Glutamatergic neuron (in vitro differentiated cells): Measurements from ENCODE around the gene GPR155. TPM values are rescaled to one million over a fixed set of nuclear protein-coding genes. Genes with fewer than 3 reads are reported as not detected.
"Not testable (repeated sequence)": the region's sequence is repeated elsewhere in the genome, so short reads cannot be mapped to it uniquely, and the experiment has no call there.

Source experiments
- DNase-seq: peaks from one replicate; pipeline ENCODE4 v3.0.0; 2022
- H3K27ac Mint-ChIP-seq: one replicate; pipeline ENCODE4 v1.8.0; 2020; ENCODE audit warnings: mild to moderate bottlenecking, mixed read lengths, inconsistent platforms; ENCODE audit not compliant: unreplicated experiment
- H3K27me3 Mint-ChIP-seq: one replicate; pipeline ENCODE4 v1.8.0; 2020; ENCODE audit warnings: mild to moderate bottlenecking, moderate library complexity, mixed read lengths, inconsistent platforms; ENCODE audit not compliant: unreplicated experiment
- H3K36me3 Mint-ChIP-seq: one replicate; pipeline ENCODE4 v1.8.0; 2020; ENCODE audit warnings: mild to moderate bottlenecking, mixed read lengths, inconsistent platforms; ENCODE audit not compliant: unreplicated experiment
- H3K4me1 Mint-ChIP-seq: one replicate; pipeline ENCODE4 v1.8.0; 2020; ENCODE audit warnings: mild to moderate bottlenecking, low read depth, mixed read lengths, inconsistent platforms; ENCODE audit not compliant: unreplicated experiment
- H3K4me3 Mint-ChIP-seq: one replicate; pipeline ENCODE4 v1.8.0; 2020; ENCODE audit warnings: mild to moderate bottlenecking, mixed read lengths, inconsistent platforms; ENCODE audit not compliant: unreplicated experiment
- H3K9me3 Mint-ChIP-seq: one replicate; pipeline ENCODE4 v1.8.0; 2020; ENCODE audit warnings: mild to moderate bottlenecking, moderate library complexity, mixed read lengths, inconsistent platforms; ENCODE audit not compliant: unreplicated experiment
- CTCF ChIP-seq: fragments of 200-600 bp; sonication (generic); IDR thresholded peaks from one replicate; pipeline ENCODE4 v1.5.0; 2021; ENCODE audit not compliant: partially characterized antibody, unreplicated experiment
- total RNA-seq: library from RNA; stranded (reverse); fragmentation: NEBNext Ultra II Directional; extraction: Animal tissue kit (Norgen Biotek cat#: 25700); gene quantifications from one replicate; pipeline ENCODE4 v1.2.1, GENCODE V29; 2021; ENCODE audit not compliant: unreplicated experiment

GPR155 gene
- total RNA-seq, 1 donor from 2014 or later, result 51.1 TPM

GRCh38 chr2:174392706-174393105 lies 94.1 kb downstream of the GPR155 start:
- Mint-ChIP-seq H3K36me3 (peaks cover 4% of the 10 kb centered on the region), H3K9me3 (no peaks in the 10 kb centered on the region), H3K4me1 (peaks cover 8% of the 10 kb centered on the region), H3K4me3 (no peak overlapping the region), H3K27ac (no peak overlapping the region), H3K27me3 (no peaks in the 10 kb centered on the region)
- TF ChIP-seq CTCF, result no peak
- no peak for DNase-seq

- H3K27me3 Mint-ChIP-seq, H3K4me1 Mint-ChIP-seq, H3K36me3 Mint-ChIP-seq, DNase-seq, H3K4me3 Mint-ChIP-seq, H3K27ac Mint-ChIP-seq, H3K9me3 Mint-ChIP-seq: not testable (repeated sequence)
Observed at GRCh38 chr2:174390303-174390702, 96.5 kb downstream of the GPR155 start.

GRCh38 chr2:174389542-174389941 lies 97.3 kb downstream of the GPR155 start:
- H3K27ac Mint-ChIP-seq, result no peak overlapping the region
- H3K9me3 Mint-ChIP-seq, result no peaks in the 10 kb centered on the region
- peaks cover 9% of the 10 kb centered on the region for H3K36me3 Mint-ChIP-seq
- H3K4me1 Mint-ChIP-seq, result peaks cover 5% of the 10 kb centered on the region
- TF ChIP-seq CTCF, result no peak
- DNase-seq, result no peak
- H3K27me3 Mint-ChIP-seq, result no peaks in the 10 kb centered on the region
- no peak overlapping the region for H3K4me3 Mint-ChIP-seq

- H3K27ac Mint-ChIP-seq, H3K36me3 Mint-ChIP-seq, H3K4me1 Mint-ChIP-seq, H3K4me3 Mint-ChIP-seq, H3K27me3 Mint-ChIP-seq, DNase-seq, H3K9me3 Mint-ChIP-seq: not testable (repeated sequence)
Observed at GRCh38 chr2:174388706-174389105, 98.1 kb downstream of the GPR155 start.

- no peak overlapping the region for H3K4me3 Mint-ChIP-seq
- H3K27me3 Mint-ChIP-seq, result no peaks in the 10 kb centered on the region
- H3K9me3 Mint-ChIP-seq, result no peaks in the 10 kb centered on the region
- peaks cover 9% of the 10 kb centered on the region for H3K36me3 Mint-ChIP-seq
- no peak overlapping the region for H3K27ac Mint-ChIP-seq
- TF ChIP-seq CTCF, result no peak
- no peak for DNase-seq
- no peaks in the 10 kb centered on the region for H3K4me1 Mint-ChIP-seq
Observed at GRCh38 chr2:174385201-174385600, 101.6 kb downstream of the GPR155 start.

- Mint-ChIP-seq H3K36me3 (peaks cover 5% of the 10 kb centered on the region), H3K27ac (no peak overlapping the region), H3K4me3 (no peak overlapping the region), H3K4me1 (no peaks in the 10 kb centered on the region), H3K9me3 (no peaks in the 10 kb centered on the region), H3K27me3 (no peaks in the 10 kb centered on the region)
- no peak for TF ChIP-seq CTCF
- no peak for DNase-seq
Observed at GRCh38 chr2:174383796-174384195, 103.0 kb downstream of the GPR155 start.

Other genes starting within 250 kb of the GPR155 start
- gene OLA1, start 238.5 kb downstream of the GPR155 start, total RNA-seq, result 96.2 TPM
- gene SP9, start 152.1 kb downstream of the GPR155 start, total RNA-seq, result not detected
- gene SCRN3, start 91.3 kb downstream of the GPR155 start, total RNA-seq, result 51.3 TPM
- gene WIPF1, start 110.8 kb upstream of the GPR155 start, total RNA-seq, result 15.5 TPM